HepG2 (cell line): ENCODE measurements around the gene CHD2. TPM values are rescaled to one million over a fixed set of nuclear protein-coding genes. Genes with fewer than 3 reads are reported as not detected.
A peak's percentile ranks its signal among the peaks of the same experiment; 100 is the strongest.

ENCODE experiments used
- ATF7 ChIP-seq, 2 experiments: fragments of 450-650 bp in 1 of 2; sonication (generic) in 1 of 2; formaldehyde crosslinking in 1 of 2; IDR thresholded peaks; 2 replicates each; pipeline versions ENCODE4 v1.4.0 to v1.6.1; 2016 to 2020; ENCODE audit warnings: antibody characterized with exemption in 1 of 2, mild to moderate bottlenecking in 1 of 2, missing genetic modification reagents in 1 of 2
- BRCA1 ChIP-seq: sonication (generic); formaldehyde crosslinking; IDR thresholded peaks from 2 replicates; pipeline ENCODE4 v1.4.0; 2020; ENCODE audit warnings: missing genetic modification reagents
- CENPX ChIP-seq: sonication (generic); formaldehyde crosslinking; IDR thresholded peaks from 2 replicates; pipeline ENCODE4 v1.9.0; 2021; ENCODE audit warnings: mild to moderate bottlenecking, missing genetic modification reagents, moderate library complexity
- CREB1 ChIP-seq, 2 experiments: fragments of 450-650 bp in 1 of 2; IDR thresholded peaks; 2 replicates each; pipeline ENCODE4 v1.6.1; 2016 to 2017; ENCODE audit warnings: control low read depth in 1 of 2, mild to moderate bottlenecking in 1 of 2, missing compliant biosample characterization in 1 of 2, missing genetic modification characterization in 1 of 2
- DBP ChIP-seq: sonication (generic); formaldehyde crosslinking; IDR thresholded peaks from 2 replicates; pipeline ENCODE4 v1.4.0; 2020; ENCODE audit warnings: missing genetic modification reagents; ENCODE audit errors: not compliant biosample characterization
- ELF4 ChIP-seq: sonication (generic); formaldehyde crosslinking; IDR thresholded peaks from 2 replicates; pipeline ENCODE4 v1.5.0; 2020; ENCODE audit warnings: missing genetic modification reagents, mild to moderate bottlenecking, moderate library complexity, borderline replicate concordance
- FOSL1 ChIP-seq: sonication (generic); formaldehyde crosslinking; IDR thresholded peaks from 2 replicates; pipeline ENCODE4 v1.9.0; 2021; ENCODE audit warnings: missing genetic modification reagents, borderline replicate concordance
- FOXA3 ChIP-seq: IDR thresholded peaks from 2 replicates; pipeline ENCODE4 v1.6.1; 2016; ENCODE audit warnings: missing genetic modification reagents, missing compliant biosample characterization
- KDM1A ChIP-seq: IDR thresholded peaks from 2 replicates; pipeline ENCODE4 v1.6.1; 2016; ENCODE audit warnings: missing compliant biosample characterization
- KDM5A ChIP-seq: fragments of 200-600 bp; sonication (generic); IDR thresholded peaks from 2 replicates; pipeline ENCODE4 v1.7.0; 2018; ENCODE audit warnings: antibody characterized with exemption, mild to moderate bottlenecking, low read length, borderline replicate concordance
- KLF16 ChIP-seq, 2 experiments: sonication (generic) in 1 of 2; formaldehyde crosslinking in 1 of 2; IDR thresholded peaks; 2 replicates each; pipeline versions ENCODE4 v1.6.1 to v1.8.0; 2016 to 2023; ENCODE audit warnings: missing genetic modification reagents in 2 of 2, missing compliant biosample characterization in 1 of 2
- KLF9 ChIP-seq: IDR thresholded peaks from 2 replicates; pipeline ENCODE4 v1.6.1; 2016; ENCODE audit warnings: low read depth
- MED1 ChIP-seq: sonication (generic); formaldehyde crosslinking; IDR thresholded peaks from 2 replicates; pipeline ENCODE4 v1.4.0; 2020; ENCODE audit warnings: missing genetic modification reagents
- NBN ChIP-seq: fragments of 450-650 bp; conservative IDR thresholded peaks from 2 replicates; pipeline ENCODE4 v1.6.1; 2017
- PAX8 ChIP-seq: sonication (generic); formaldehyde crosslinking; IDR thresholded peaks from 2 replicates; pipeline ENCODE4 v1.8.0; 2022; ENCODE audit warnings: mild to moderate bottlenecking, missing genetic modification reagents, borderline replicate concordance
- PHF8 ChIP-seq: sonication (generic); formaldehyde crosslinking; IDR thresholded peaks from 2 replicates; pipeline ENCODE4 v1.5.0; 2020; ENCODE audit warnings: missing genetic modification reagents
- RBAK ChIP-seq: sonication (generic); formaldehyde crosslinking; IDR thresholded peaks from 2 replicates; pipeline ENCODE4 v1.5.1; 2020; ENCODE audit warnings: mild to moderate bottlenecking, missing genetic modification reagents
- RBM22 ChIP-seq: fragments of 200-400 bp; formaldehyde crosslinking; optimal IDR thresholded peaks from 2 replicates; pipeline ENCODE3; 2017; ENCODE audit warnings: mild to moderate bottlenecking, low read length, moderate library complexity
- SAP130 ChIP-seq: IDR thresholded peaks from 2 replicates; pipeline ENCODE4 v1.6.1; 2016; ENCODE audit warnings: low read depth
- TMF1 ChIP-seq: sonication (generic); formaldehyde crosslinking; IDR thresholded peaks from 2 replicates; pipeline ENCODE4 v1.8.1; 2022; ENCODE audit warnings: low read depth, missing genetic modification reagents
- ZBTB21 ChIP-seq: sonication (generic); formaldehyde crosslinking; IDR thresholded peaks from 2 replicates; pipeline ENCODE4 v1.4.0; 2020; ENCODE audit warnings: missing genetic modification reagents
- ZFP1 ChIP-seq: IDR thresholded peaks from 2 replicates; pipeline ENCODE4 v1.6.1; 2016
- ZNF12 ChIP-seq: sonication (generic); formaldehyde crosslinking; IDR thresholded peaks from 2 replicates; pipeline ENCODE4 v1.5.0; 2020; ENCODE audit warnings: missing genetic modification reagents
- ZNF224 ChIP-seq: sonication (generic); formaldehyde crosslinking; IDR thresholded peaks from 2 replicates; pipeline ENCODE4 v1.5.0; 2020; ENCODE audit warnings: mild to moderate bottlenecking, missing genetic modification reagents
- ZNF326 ChIP-seq: sonication (generic); formaldehyde crosslinking; IDR thresholded peaks from 2 replicates; pipeline ENCODE4 v1.4.0; 2020; ENCODE audit warnings: missing genetic modification reagents, borderline replicate concordance
- ZNF431 ChIP-seq: sonication (generic); formaldehyde crosslinking; IDR thresholded peaks from 2 replicates; pipeline ENCODE4 v1.9.0; 2022; ENCODE audit warnings: missing genetic modification reagents, low read depth, mild to moderate bottlenecking, borderline replicate concordance
- ZNF766 ChIP-seq: sonication (generic); formaldehyde crosslinking; IDR thresholded peaks from 2 replicates; pipeline ENCODE4 v1.5.0; 2020; ENCODE audit warnings: missing genetic modification reagents, borderline replicate concordance
- ZNF775 ChIP-seq: sonication (generic); formaldehyde crosslinking; IDR thresholded peaks from 2 replicates; pipeline ENCODE4 v1.4.0; 2020; ENCODE audit warnings: missing genetic modification reagents, mild to moderate bottlenecking, moderate library complexity, borderline replicate concordance
- polyA plus RNA-seq, 8 experiments: library from polyadenylated mRNA; depleted of rRNA in 3 of 8; stranded (reverse) in 7 of 8; unstranded in 1 of 8; fragments of >200 nt; fragmentation: Illumina TruSeq in 4 of 8; extraction: Trizol in 4 of 8; gene quantifications; 2 replicates each; pipeline versions ENCODE4 v1.2.1 to v1.2.3, GENCODE V29; 2011 to 2016; ENCODE audit warnings: low read depth in 4 of 8, missing spikeins in 1 of 8, mixed read lengths in 1 of 8; ENCODE audit not compliant: insufficient read depth in 1 of 8
- total RNA-seq, 5 experiments: library from RNA; depleted of rRNA; stranded (reverse); fragments of >200 nt; fragmentation: Illumina TruSeq; extraction: Trizol; gene quantifications; 2 replicates each; pipeline ENCODE4 v1.2.3, GENCODE V29; 2016; ENCODE audit warnings: low read depth in 1 of 5
- TF ChIP-seq, protein P1 (sequence below): sonication (generic); formaldehyde crosslinking; IDR thresholded peaks from 2 replicates; pipeline ENCODE4 v1.4.0; 2020; ENCODE audit warnings: mild to moderate bottlenecking, missing genetic modification reagents
- TF ChIP-seq, protein P2 (sequence below): sonication (generic); formaldehyde crosslinking; IDR thresholded peaks from 2 replicates; pipeline ENCODE4 v1.5.0; 2020; ENCODE audit warnings: missing genetic modification reagents

The CHD2 gene
- total and polyA plus RNA-seq, 2 of the 13 experiments (the other 11 are each of a cell fraction or from before 2014, with no cell fraction given): 54.0 to 54.1 TPM

GRCh38 chr15:92902737-92903593 is 2.8 kb downstream of the CHD2 start (continued):
- TF ChIP-seq ZNF431 (CRISPR knock-in tag) (no peak), ATF7 (IDR thresholded peaks at IDR 0.05) (peak; percentile 79), ATF7 (CRISPR knock-in tag; IDR thresholded peaks at IDR 0.05) (no peak), KLF16 (CRISPR knock-in tag; IDR thresholded peaks at IDR 0.05) (no peak), ELF4 (no peak), TMF1 (CRISPR knock-in tag) (no peak), ZBTB21 (no peak), DBP (CRISPR knock-in tag) (no peak), FOSL1 (CRISPR knock-in tag) (no peak), PHF8 (CRISPR knock-in tag) (no peak), KLF9 (CRISPR knock-in tag) (no peak), NBN (no peak), ZNF12 (CRISPR knock-in tag) (0 out of 2 replicates have a peak, but pooled peaks have one; percentile 21), CENPX (CRISPR knock-in tag) (no peak), BRCA1 (0 out of 2 replicates have a peak, but pooled peaks have one; percentile 70), RBM22 (peak; percentile 68), ZNF766 (CRISPR knock-in tag) (no peak), KDM5A (peak; percentile 2; the same call in 1 of the 2 replicates), MED1 (0 out of 2 replicates have a peak, but pooled peaks have one; percentile 21), ZNF224 (CRISPR knock-in tag) (no peak), ZNF326 (CRISPR knock-in tag) (no peak), RBAK (CRISPR knock-in tag) (no peak), ZFP1 (CRISPR knock-in tag) (no peak), KDM1A (no peak), CREB1 (IDR thresholded peaks at IDR 0.05) (peak; percentile 58), CREB1 (CRISPR knock-in tag; IDR thresholded peaks at IDR 0.05) (no peak), PAX8 (CRISPR knock-in tag) (no peak), ZNF775 (no peak), FOXA3 (CRISPR knock-in tag) (no peak), SAP130 (CRISPR knock-in tag) (peak; percentile 16; the same call in 1 of the 2 replicates)
- TF ChIP-seq, protein P1, sequence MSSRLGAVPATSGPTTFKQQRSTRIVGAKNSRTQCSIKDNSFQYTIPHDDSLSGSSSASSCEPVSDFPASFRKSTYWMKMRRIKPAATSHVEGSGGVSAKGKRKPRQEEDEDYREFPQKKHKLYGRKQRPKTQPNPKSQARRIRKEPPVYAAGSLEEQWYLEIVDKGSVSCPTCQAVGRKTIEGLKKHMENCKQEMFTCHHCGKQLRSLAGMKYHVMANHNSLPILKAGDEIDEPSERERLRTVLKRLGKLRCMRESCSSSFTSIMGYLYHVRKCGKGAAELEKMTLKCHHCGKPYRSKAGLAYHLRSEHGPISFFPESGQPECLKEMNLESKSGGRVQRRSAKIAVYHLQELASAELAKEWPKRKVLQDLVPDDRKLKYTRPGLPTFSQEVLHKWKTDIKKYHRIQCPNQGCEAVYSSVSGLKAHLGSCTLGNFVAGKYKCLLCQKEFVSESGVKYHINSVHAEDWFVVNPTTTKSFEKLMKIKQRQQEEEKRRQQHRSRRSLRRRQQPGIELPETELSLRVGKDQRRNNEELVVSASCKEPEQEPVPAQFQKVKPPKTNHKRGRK: no peak
- TF ChIP-seq, protein P2, sequence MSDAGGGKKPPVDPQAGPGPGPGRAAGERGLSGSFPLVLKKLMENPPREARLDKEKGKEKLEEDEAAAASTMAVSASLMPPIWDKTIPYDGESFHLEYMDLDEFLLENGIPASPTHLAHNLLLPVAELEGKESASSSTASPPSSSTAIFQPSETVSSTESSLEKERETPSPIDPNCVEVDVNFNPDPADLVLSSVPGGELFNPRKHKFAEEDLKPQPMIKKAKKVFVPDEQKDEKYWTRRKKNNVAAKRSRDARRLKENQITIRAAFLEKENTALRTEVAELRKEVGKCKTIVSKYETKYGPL (CRISPR knock-in tag): no peak
